GM18861 (cell line): ENCODE measurements around the gene IL17C.
"Not testable (repeated sequence)": the region's sequence is repeated elsewhere in the genome, so short reads cannot be mapped to it uniquely, and the experiment has no call there.

Experiments
- ATAC-seq: cut with Tn5 transposase; IDR thresholded peaks from one replicate; pipeline ENCODE4 v1.9.1; 2021; ENCODE audit not compliant: unreplicated experiment

The IL17C gene

GRCh38 chr16:88609426-88609825 is 28.9 kb upstream of the IL17C start:
- ATAC-seq, result not testable (repeated sequence)

GRCh38 chr16:88610080-88610479 is 28.3 kb upstream of the IL17C start:
- no peak for ATAC-seq

DNA sequence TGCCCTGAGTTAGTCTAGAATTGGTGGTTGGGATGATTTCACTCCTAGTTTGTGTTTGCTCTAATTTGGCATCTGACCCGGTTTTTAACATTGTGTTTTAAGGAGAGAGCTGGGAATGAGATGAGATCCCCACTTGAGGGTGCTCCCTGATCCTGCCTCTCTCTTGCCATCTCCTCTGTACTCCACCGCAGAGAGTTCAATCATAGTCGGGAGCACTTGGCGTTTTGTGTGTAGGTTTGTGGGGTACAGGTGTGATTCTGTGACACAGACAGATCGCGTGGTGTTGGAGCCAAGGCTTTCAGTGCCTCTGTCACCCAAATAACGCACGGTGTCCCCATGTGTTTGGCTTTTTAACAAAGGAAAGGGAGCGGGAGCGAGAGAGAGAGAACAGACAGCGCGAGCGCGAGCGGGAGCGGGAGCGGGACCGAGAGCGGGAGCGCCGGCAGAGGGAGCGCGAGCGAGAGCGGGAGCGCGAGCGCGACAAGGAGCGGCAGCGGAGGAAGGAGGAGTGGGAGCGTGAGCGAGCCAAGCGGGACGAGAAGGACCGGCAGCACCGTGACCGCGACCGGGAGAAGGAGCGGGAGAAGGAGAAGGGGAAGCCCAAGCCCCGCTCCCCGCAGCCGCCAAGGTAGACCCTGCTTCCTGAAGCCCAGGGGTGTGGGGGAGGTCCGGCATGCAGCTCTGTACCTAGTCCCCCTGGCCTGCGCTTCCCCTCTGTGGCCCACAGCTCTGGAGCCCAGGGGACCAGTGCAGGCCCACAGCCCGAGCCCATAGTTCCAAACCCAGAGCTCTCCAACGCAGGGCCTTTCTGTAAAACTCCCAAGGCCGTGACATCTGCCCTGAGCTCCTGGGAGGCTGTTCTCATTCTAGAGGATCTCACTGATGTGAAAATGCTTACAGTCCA is 27.2 kb upstream of the IL17C start:
- no peak for ATAC-seq

- no peak for ATAC-seq
Observed at GRCh38 chr16:88613293-88613692, 25.1 kb upstream of the IL17C start.

DNA sequence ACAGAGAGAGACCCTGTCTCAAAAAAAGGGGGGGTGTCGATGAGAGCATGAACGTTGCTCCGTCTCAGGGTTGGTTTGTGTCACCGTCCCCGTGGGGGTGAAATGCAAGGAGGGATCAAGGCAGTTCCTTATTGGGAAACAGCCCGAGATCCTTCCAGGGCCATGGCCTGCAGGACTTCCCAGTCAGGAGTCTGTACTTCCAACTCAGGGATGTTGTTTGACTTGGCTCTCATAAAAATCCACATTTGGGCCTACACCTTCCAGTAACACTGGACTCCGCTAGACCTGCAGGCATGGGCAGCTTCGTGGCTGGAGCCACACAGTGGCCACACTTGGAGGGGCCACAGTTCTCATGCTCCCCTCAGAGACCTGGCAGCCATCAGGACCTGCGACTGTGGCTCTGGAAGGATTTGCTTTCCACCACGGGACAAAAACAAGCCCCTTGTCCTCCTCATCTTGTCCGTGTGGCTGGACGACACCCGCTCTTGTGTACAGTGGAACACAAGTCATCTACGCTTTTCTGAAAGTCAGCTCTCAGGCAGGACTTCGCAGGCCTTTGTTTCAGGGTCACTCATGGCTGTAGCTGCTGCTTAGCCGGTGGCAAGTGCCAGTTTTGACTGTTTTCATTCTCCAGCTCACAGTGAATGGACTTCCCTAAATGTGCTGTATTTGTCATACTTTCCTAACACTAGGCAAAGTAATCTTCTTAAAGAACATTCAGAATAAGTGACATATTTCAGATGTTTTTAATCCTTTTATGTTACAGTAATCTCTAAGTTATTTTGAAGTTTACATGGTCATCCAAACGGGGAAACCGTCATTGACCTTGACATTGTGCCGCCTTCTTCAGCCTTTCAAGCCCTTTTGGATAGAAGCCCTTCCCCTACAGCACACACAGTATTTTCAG is 24.2 kb upstream of the IL17C start:
- ATAC-seq, result no peak

DNA sequence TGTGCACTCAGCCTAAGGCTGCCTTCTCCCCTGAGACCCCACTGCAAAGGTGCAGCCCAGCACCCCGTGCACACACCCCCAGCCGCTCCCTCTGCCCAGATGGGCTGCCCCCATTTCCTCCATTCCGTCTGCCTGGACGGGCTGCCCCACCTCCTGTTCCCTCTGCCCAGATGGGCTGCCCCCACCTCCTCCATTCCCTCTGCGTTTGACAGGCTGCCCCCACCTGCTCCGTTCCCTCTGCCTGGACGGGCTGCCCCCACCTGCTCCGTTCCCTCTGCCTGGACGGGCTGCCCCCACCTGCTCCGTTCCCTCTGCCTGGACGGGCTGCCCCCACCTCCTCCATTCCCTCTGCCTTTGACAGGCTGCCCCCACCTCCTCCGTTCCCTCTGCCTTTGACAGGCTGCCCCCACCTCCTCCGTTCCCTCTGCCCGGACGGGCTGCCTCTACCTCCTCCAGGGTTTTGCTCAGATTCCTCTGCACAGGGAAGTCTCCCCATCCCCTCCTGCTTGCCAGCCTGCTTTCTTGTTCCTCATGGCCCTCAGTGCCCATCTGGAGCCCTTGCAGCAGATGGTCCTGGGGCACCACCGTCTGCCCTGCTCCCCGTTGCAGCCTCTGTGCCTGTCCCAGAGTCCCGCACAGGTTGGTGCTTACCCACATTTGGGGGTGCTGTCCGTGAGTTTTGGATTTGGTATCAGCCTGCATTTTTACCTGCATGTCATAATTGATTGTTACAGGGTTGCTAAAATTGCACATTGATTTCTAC is 23.4 kb upstream of the IL17C start:
- ATAC-seq, result no peak

GRCh38 chr16:88616320-88616719 is 22.1 kb upstream of the IL17C start:
- ATAC-seq, result no peak

DNA sequence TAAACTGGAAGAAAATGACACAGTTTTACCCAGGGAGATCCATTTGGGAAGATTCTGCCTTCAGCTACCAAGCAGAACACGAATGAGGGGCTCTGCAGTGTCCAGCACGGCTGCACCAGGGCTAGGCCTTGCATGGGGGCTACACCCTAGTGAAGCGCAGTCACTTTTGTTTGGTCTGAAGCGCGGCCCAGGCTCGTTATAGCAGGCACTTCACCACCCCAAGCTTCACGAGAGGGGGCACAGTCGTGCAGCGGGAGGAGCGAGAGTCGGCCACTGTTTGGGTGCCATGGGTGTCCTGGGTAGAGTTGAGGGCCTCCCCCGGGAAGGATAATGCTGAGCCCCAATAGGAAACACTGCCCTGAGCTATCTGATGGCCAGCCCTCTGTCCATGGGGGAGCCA is 21.6 kb upstream of the IL17C start:
- no peak for ATAC-seq

DNA sequence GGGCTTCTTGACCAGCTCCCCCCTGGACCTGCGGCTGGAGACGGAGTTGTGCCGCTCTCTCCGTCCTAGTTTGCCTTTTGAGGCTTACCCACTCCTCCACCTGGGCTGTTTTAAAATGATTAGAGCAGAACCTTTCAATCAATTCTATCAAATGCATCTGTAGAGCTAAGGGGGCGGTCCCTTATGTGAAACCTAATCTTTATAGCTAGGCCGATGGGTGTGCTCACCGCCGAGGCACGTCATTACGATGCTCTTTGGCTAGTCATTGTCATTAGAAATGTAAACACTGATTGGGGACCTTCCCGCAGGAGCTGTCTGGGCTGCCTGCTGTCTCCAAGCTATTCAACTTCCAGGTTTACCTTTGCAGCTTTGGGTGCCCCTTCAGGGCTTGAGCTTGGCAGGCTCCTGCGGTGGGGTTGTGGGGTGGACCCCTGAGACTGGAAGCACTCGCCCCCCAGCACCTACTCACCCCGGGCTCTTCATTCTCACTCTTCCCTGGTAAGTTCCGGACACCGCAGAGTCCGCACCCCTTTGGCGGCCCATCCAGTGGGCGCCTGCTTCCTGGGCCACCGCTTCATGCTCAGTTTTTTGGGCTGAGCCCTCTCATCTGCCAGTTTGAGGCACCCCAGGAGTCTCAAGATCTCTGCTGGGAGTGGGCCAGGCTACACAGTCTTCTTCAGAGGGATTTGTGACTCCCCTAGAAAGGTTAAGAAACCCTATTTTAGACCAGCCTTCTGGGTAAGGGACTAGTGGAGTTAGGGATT is 20.9 kb upstream of the IL17C start:
- no peak for ATAC-seq

- ATAC-seq, result no peak
Observed at GRCh38 chr16:88618182-88618955, 20.0 kb upstream of the IL17C start.

- no peak for ATAC-seq
Observed at GRCh38 chr16:88618956-88619667, 19.3 kb upstream of the IL17C start.

DNA sequence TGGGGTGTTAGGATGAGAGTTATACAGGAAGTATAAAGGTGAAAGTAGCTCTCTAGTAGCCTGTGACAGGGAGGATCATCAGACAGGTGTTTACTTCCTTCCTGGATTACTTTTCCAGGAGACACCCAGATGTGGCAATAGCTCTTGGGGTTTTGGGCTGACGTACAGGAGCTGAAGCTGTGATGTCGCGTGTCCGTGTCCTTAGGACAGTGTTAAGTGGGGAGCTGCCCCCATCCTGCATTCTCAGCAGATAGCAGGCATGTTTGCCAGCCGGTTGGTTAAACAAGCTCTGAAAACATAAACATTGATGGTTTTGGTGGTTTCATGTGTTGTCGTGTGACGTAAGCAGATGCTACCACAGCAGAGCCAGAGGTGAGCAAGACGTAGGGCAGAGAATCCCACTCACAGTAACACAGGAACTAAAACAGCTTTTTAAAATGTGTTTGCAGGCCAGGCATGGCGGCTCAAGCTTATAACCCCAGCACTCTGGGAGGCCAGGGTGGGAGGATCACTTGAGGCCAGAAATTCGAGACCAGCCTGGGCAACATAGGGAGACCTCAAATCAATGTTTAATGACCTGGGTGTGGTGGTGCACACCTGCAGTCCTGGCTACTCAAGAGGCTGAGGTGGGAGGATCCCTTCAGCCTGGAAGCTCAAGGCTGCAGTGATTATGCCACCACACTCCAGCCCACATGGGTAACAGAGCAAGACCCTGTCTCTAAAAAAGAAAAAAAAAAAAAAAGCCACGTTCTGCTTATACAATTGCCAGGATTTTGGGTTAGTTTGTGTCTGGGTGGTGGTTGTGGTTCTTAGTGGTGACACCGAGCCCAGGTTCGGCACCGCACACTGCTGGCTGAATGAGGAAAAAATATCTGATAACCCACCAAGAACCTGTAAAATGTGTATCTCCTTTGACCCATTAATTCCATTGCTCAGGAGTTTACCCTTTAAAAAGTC is 18.2 kb upstream of the IL17C start:
- ATAC-seq, result no peak

DNA sequence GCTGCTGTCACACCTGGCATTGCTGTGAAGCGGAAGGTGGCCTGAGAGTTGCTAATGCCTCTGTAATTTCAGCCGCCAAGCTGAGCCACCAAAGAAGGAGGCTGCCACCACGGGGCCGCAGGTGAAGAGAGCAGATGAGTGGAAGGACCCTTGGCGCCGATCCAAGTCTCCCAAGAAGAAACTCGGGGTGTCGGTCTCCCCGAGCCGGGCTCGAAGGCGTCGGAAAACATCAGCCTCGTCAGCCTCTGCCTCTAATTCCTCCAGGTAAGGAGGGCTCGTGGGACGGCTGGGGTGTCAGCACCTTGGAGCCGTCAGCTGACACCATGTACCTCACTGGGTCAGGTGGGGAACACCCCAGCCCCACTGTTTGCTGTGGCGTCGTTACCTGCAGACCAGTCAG is 16.2 kb upstream of the IL17C start:
- no peak for ATAC-seq

DNA sequence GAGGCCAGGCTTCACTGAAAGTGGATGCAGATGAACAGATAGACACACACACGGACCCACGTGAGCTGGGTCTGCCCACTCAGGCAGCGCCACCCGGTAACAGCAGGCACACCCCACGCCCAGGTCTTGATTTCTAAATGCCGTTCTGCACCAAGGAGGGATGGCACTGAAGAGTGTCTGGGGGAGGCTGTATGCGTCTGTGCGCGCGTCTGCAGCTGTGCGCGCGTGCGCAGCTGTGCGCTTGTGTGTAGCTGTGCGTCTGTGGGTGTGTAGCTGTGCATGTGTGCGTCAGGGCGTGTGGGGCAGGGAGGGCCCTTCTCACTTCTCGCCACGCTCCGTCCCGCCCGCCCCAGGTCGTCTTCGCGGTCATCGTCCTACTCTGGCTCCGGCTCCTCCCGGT is 15.5 kb upstream of the IL17C start:
- no peak for ATAC-seq

DNA sequence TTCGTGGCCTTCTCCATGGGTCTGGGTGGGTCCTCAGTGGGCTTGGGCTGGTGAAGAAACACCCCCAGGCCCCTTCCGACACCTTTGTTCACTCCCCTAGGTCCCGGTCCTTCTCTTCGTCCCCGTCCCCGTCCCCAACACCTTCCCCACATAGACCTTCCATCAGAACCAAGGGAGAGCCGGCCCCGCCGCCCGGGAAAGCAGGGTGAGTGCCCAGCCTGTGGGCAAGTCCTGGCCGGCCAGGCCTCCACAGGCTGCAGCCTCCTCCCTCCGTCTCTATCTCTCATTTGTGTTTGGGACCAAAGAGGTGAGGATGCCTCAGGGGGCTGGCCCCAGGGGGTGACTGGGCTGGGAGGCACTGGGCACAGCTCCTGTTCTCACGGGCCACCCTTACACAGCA is 14.5 kb upstream of the IL17C start:
- no peak for ATAC-seq

GRCh38 chr16:88624481-88624880 is 13.9 kb upstream of the IL17C start:
- no peak for ATAC-seq

DNA sequence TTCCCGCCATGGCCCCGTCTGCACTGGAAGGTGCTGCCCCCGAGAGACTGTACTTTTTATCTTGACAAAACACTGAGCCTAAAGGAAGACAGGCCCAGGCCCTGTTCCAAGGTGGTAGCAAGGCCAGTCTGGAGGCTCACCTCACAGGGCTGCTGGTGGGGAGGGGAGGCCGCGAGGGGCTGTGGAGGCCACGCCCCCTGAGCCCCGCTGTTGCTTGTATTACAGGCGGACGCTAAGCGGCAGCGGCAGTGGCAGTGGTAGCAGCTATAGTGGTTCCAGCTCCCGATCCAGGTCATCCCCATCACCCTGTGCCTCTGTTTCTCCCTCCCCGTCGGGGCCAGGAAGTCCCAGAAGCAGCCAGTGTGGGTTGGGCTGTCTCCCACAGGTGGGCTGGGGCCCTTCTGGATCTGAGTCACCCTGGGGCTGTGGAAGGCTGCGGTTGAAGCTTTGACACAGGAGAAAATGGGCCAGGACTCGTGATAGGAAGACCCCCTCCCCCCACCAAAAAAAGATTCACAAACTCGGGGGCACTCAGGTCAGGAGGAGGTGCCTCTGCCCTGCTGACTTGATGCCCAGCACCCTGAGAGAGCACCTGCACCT is 13.3 kb upstream of the IL17C start:
- ATAC-seq, result no peak

DNA sequence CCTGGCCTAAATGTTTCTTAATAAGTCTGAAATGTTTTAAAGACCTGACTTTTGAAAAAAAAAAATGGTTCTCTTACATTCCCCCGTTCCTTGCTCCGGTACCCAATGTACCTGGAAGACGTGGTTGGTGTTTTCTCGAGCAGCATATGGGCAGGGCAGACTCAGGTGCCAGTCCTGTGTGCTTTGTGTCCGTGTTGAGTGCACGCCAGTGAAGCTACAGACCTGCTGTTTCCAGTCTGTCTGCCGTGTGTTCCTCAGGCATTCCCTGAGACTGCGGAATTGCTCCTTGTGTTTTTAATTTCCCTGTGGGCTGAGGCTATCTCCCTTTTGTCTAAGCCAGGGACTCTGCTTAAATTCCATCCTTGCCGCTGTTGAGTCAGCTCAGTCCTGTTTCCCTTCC is 11.7 kb upstream of the IL17C start:
- no peak for ATAC-seq
